LNCaP clone FGC (cell line): ENCODE measurements around the gene HOXC13.

Experiments
- DNase-seq: peaks from one replicate; pipeline ENCODE4 v3.0.0-alpha.2; 2011; ENCODE audit warnings: low read depth
- H3K4me3 ChIP-seq: 2 replicates; pipeline ENCODE4 v1.5.1; 2011; ENCODE audit warnings: mild to moderate bottlenecking, low read depth, low read length, control low read depth
- TF ChIP-seq, protein P1 (sequence below): IDR thresholded peaks from 2 replicates; pipeline ENCODE4 v1.5.1; 2012; ENCODE audit warnings: mild to moderate bottlenecking; ENCODE audit not compliant: control insufficient read depth, insufficient read depth; ENCODE audit errors: extremely low read depth

Gene HOXC13

DNA sequence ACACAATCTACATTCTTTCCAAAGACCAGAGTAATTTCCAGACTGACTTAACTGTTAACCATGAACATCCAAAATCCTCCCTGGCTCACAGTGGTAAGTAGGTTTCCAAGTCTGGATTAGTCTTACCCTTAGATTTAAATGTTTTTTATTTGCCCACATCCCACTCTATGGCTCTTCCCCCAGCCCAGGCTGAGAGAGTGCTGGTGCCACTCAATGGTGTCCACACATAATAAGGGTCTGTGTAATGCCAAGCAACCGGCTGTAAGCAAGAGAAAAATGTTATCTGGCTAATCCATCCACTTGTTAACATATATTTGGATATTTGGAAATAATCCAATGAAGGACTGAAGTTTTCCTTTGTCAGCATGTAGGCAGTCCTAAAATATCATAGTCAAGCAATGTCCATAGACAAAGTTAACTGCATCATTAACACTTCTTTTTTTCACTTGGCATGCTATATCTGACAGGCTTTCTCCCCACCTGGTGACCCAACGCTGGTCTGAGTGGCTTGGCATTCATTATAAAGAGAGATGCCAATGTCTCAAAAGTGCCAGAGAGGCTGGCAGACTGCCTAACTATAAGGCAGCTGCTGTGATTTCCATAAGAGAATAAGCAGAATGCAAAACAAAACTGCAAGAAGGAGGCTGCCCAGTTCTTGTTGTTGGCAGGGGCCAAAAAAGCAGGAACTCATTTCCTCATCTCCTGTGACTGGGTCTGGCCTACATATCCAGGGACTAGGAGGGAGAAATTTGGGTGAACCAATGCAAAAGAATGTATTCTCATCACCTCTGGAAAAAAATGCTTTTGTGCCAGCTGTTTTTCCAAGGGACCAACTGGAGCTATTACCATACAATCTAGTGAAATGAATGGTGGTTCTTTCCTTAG lies 13.9 kb upstream of the HOXC13 start:
- TF ChIP-seq, protein P1, sequence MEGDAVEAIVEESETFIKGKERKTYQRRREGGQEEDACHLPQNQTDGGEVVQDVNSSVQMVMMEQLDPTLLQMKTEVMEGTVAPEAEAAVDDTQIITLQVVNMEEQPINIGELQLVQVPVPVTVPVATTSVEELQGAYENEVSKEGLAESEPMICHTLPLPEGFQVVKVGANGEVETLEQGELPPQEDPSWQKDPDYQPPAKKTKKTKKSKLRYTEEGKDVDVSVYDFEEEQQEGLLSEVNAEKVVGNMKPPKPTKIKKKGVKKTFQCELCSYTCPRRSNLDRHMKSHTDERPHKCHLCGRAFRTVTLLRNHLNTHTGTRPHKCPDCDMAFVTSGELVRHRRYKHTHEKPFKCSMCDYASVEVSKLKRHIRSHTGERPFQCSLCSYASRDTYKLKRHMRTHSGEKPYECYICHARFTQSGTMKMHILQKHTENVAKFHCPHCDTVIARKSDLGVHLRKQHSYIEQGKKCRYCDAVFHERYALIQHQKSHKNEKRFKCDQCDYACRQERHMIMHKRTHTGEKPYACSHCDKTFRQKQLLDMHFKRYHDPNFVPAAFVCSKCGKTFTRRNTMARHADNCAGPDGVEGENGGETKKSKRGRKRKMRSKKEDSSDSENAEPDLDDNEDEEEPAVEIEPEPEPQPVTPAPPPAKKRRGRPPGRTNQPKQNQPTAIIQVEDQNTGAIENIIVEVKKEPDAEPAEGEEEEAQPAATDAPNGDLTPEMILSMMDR: no peak
- no peak overlapping the region for H3K4me3 ChIP-seq
- peak; percentile 37 for DNase-seq

DNA sequence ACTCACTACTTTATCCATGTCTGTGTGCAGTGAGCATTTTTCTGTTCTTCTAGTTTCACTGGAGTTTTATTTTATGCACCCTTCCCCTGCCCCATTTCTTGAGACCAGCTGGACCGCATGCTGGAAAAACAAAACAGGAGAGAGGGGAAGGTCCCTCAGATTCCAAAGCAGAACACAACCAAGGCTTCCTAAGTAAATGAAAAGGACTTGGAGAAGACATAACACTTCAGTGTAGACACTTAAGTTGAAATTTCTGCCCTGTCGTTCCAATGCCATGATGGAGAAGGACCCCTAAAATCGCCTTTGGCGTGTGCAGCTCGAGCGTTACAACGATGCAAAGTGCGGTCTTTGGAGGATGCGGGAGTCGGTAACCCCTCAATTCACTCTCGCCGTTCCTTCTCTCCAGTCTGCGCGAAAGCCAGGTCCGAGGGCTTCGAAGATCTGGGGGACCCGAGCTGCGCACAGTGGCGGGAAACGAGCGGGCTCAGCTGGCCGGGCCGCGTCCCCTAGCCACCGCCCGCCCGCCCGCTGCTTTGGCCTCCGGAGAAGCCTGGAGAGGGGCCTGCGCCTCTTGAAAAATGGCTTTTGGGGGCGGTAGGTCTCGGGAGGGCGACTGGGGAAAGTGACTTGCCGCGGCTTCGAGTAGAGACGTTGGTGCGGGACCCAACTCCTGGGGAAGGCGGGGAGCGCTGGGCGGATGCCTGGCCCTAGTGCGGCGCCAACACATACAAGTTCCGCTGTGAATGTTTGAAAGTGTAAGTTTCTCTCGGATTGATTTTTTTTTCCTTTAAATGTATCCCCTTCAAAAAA lies 11.2 kb upstream of the HOXC13 start:
- DNase-seq: no peak
- no peak overlapping the region for H3K4me3 ChIP-seq
- TF ChIP-seq, protein P1: no peak

DNA sequence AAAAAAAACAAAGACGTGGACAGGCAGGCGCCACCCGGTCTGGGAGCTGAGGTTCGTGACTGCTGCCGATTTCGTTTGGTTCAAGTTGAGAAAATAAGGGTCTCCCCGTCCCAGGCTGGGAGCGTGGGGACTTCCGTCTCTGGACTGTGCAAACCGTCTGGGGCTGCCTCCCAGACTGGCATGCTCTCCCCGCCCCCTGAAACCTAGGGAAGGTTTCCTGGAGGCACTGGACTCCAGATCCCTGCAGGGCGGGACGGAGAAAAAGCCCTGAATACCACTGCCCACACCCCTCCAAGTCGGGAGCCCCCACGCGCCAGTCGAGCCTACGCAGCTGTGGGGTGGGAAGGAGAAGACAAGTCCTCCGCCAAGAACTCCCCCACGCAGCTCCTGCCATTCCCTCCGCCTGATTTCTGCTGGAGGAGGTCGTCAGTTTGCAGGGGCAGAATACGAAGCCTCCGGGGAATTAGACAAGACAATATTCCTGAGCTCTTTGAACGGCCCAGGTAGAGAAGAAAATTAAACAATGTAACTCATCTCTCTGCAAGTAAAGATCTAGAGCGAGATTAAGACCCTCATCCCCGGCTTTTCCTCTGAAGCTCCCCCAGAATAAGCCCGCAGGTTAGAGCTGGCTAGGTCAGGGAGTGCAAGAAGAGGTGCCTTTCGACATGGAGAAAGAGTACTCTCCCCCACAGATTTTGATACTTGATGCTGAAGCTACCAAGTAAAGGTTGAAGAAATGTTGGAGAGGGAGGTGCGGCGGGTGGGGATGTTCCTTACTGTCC lies 10.4 kb upstream of the HOXC13 start:
- TF ChIP-seq, protein P1: no peak
- no peak overlapping the region for H3K4me3 ChIP-seq
- DNase-seq: no peak

DNA sequence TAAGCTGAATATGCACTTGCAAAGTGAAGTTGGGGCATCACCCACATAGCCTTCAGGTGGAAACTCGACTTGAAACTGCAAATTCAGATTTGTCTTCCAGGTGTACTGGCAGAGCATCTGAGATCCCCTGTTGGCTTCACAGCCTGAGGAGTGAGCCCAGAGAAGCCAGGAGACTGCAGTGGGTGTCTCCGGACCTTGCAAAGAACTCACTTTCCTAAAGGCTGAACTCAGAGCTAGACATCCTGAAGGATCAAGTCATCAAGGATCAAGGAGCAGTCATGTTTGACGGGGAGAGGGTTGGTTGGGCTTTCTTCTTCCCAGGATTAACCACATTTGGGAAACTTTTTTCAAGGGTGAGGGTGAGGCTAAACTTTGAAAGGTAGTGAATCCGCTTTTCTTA lies 9.1 kb upstream of the HOXC13 start:
- TF ChIP-seq, protein P1: no peak
- no peak for DNase-seq
- no peak overlapping the region for H3K4me3 ChIP-seq

DNA sequence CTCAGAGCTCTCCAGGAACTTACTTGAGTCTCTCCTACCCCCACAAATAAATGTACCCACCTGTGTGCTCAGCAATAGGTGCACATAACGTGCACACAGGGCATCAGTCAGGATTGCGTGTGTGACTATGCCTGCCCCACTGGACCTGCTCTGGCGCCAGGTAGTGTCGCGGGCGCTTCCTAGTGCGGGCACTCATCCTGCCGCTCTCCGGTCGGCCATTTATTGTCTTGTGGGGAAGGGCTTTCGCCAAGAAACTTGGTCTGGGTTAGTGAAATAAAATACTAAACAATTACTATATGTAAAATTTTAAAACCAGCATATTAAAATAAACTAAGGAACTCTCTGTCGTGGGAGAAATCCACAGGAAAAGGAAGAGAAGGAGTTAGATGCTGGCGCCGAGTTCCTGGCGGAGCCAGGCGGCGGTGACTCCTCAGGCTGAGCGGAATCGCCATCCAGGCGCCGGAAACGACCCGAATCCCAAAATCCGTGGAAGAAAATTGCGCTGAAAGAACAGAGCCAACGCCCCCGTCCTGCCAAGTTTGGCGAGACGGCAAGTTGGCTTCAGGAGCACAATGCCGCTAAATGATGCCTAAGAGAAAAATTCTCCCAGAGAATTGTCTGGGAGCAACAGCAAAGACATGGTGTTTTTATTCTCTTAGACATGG lies 7.9 kb upstream of the HOXC13 start:
- no peak for DNase-seq
- no peak overlapping the region for H3K4me3 ChIP-seq
- TF ChIP-seq, protein P1: no peak
